ENCODE measurements around the gene ANKRD60. TPM values are rescaled to one million over a fixed set of nuclear protein-coding genes. Genes with fewer than 3 reads are reported as not detected.

ANKRD60 gene
- polyA plus RNA-seq, 1 experiment = not detected

GRCh38 chr20:58233393-58233792 is 4.9 kb upstream of the ANKRD60 start:
- CTCF ChIA-PET = interaction anchor here (0.6 to 7.7 kb wide), 14 partner anchors 8 to 447 kb away, joined by 3 to 68 read pairs (median 3); partner anchors contain the start of gene VAPB
- Histone ChIP-seq H3K9me3 (ENCODE audit: control insufficient read depth, insufficient read depth, low read length) (no peaks in the 10 kb centered on the region), H3K27me3 (ENCODE audit: control insufficient read depth, insufficient read depth, low read length) (no peaks in the 10 kb centered on the region), H3K27ac (ENCODE audit: low read depth, low read length) (no peak overlapping the region), H3K4me3 (ENCODE audit: low read depth, low read length) (no peak overlapping the region)
- DNase-seq (ENCODE audit: low read depth, low spot score) = no peak
- no peak for TF ChIP-seq CTCF (IDR thresholded peaks at IDR 0.05; ENCODE audit: low read depth, low read length)
- POLR2A ChIA-PET = no interaction called here

- H3K4me3 ChIP-seq (ENCODE audit: low read depth, low read length) = no peak overlapping the region
- CTCF ChIA-PET = interaction anchor here (1.2 kb wide), 1 partner anchor 216 kb away, joined by 3 read pairs; no protein-coding TSS in a partner anchor
- no peak for TF ChIP-seq CTCF (IDR thresholded peaks at IDR 0.05; ENCODE audit: low read depth, low read length)
- peaks cover 15% of the 10 kb centered on the region for H3K27me3 ChIP-seq (ENCODE audit: control insufficient read depth, insufficient read depth, low read length)
- POLR2A ChIA-PET = no interaction called here
- no peak overlapping the region for H3K27ac ChIP-seq (ENCODE audit: low read depth, low read length)
- no peaks in the 10 kb centered on the region for H3K9me3 ChIP-seq (ENCODE audit: control insufficient read depth, insufficient read depth, low read length)
- no peak for DNase-seq (ENCODE audit: low read depth, low spot score)
Observed at GRCh38 chr20:58231683-58232082, 3.2 kb upstream of the ANKRD60 start.

- H3K27ac ChIP-seq (ENCODE audit: low read depth, low read length) = no peak overlapping the region
- ChIA-PET POLR2A (interaction anchor here (0.7 to 1.4 kb wide), 3 partner anchors 11 to 520 kb away, joined by 3 to 6 read pairs (median 3); no protein-coding TSS in a partner anchor), CTCF (interaction anchor here (0.8 to 1.0 kb wide), 3 partner anchors 13 to 463 kb away, joined by 3 read pairs; partner anchors contain the start of gene NPEPL1)
- no peak for DNase-seq (ENCODE audit: low read depth, low spot score)
- TF ChIP-seq CTCF (IDR thresholded peaks at IDR 0.05; ENCODE audit: low read depth, low read length) = no peak
- peaks cover 29% of the 10 kb centered on the region for H3K27me3 ChIP-seq (ENCODE audit: control insufficient read depth, insufficient read depth, low read length)
- peak overlapping the region; percentile 55 for H3K4me3 ChIP-seq (ENCODE audit: low read depth, low read length)
- H3K9me3 ChIP-seq (ENCODE audit: control insufficient read depth, insufficient read depth, low read length) = no peaks in the 10 kb centered on the region
Observed at GRCh38 chr20:58229198-58229798, 845 bp upstream of the ANKRD60 start.

- H3K4me3 ChIP-seq (ENCODE audit: low read depth, low read length) = peak overlapping the region; percentile 55
- H3K9me3 ChIP-seq (ENCODE audit: control insufficient read depth, insufficient read depth, low read length) = no peaks in the 10 kb centered on the region
- H3K27ac ChIP-seq (ENCODE audit: low read depth, low read length) = no peak overlapping the region
- H3K27me3 ChIP-seq (ENCODE audit: control insufficient read depth, insufficient read depth, low read length) = peaks cover 35% of the 10 kb centered on the region
- TF ChIP-seq CTCF (IDR thresholded peaks at IDR 0.05; ENCODE audit: low read depth, low read length) = no peak
- POLR2A ChIA-PET = interaction anchor here (1.4 kb wide), 1 partner anchor 9 kb away, joined by 3 read pairs; no protein-coding TSS in a partner anchor
- CTCF ChIA-PET = no interaction called here
- no peak for DNase-seq (ENCODE audit: low read depth, low spot score)
Observed at GRCh38 chr20:58228103-58228483, 360 bp downstream of the ANKRD60 start.

- no peak for TF ChIP-seq CTCF (IDR thresholded peaks at IDR 0.05; ENCODE audit: low read depth, low read length)
- H3K4me3 ChIP-seq (ENCODE audit: low read depth, low read length) = no peak overlapping the region
- ChIA-PET CTCF (no interaction called here), POLR2A (interaction anchor here (1.4 kb wide), 1 partner anchor 9 kb away, joined by 3 read pairs; no protein-coding TSS in a partner anchor)
- H3K27ac ChIP-seq (ENCODE audit: low read depth, low read length) = no peak overlapping the region
- DNase-seq (ENCODE audit: low read depth, low spot score) = no peak
- H3K27me3 ChIP-seq (ENCODE audit: control insufficient read depth, insufficient read depth, low read length) = peaks cover 35% of the 10 kb centered on the region
- no peaks in the 10 kb centered on the region for H3K9me3 ChIP-seq (ENCODE audit: control insufficient read depth, insufficient read depth, low read length)
Observed at GRCh38 chr20:58227391-58228102, 906 bp downstream of the ANKRD60 start.
